GM19025 (cell line): ENCODE data around the gene OLFM4.

Experiments
- ATAC-seq: cut with Tn5 transposase; IDR thresholded peaks from one replicate; pipeline ENCODE4 v1.9.1; 2021; ENCODE audit warnings: mild to moderate bottlenecking, low read depth, moderate library complexity; ENCODE audit not compliant: unreplicated experiment

Gene OLFM4

DNA sequence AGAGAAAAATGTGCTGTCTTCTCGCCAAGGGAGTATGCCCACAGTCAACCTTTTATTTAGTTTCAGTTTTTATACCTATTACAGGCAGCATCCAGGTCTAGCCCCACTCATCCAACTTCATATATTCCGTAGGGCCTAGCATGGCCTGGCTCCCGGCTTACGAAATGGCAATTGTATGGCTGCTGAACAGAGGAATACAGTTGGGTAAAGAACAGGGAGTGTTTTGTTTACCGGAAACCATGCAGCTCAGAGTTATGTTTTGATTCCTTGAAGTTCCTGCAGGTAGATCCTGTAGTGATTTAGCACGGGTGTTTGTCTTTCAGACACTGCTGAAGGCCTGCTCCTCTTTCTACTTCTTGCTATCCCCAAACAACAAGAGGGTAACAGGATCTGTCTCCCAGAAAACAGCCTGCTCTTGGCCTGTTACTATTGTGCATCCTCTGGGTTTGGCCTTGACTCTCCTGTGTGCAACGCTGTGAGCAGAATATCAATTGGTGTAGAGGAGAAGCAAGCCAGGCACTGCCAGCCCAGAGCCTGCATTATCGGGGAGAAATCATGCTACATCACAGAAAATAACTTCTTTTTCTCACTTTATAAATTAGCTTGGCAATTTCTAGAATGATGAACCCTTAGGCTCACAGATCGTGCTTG lies 32.4 kb downstream of the OLFM4 start:
- no peak for ATAC-seq

- no peak for ATAC-seq
Measured at GRCh38 chr13:53064731-53065130, 36.1 kb downstream of the OLFM4 start.

DNA sequence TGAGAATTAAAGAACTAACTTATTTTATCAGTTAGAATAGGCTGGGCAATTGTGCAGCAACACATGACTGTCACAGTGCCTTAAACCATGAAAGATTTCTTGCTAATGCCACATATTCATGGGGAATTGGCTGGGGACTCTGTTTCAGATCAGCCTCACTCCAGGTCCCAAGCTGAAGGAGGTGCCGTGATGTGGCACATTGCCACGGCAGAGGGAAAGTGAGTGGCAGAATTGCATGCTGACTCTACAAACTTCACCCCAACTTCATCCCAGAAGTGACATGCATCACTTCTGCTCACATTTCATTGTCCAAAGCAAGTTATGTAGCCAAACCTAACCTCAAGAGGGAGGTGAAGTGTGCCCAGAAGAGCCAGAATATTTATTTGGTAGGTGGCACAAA lies 37.8 kb downstream of the OLFM4 start:
- ATAC-seq: no peak

DNA sequence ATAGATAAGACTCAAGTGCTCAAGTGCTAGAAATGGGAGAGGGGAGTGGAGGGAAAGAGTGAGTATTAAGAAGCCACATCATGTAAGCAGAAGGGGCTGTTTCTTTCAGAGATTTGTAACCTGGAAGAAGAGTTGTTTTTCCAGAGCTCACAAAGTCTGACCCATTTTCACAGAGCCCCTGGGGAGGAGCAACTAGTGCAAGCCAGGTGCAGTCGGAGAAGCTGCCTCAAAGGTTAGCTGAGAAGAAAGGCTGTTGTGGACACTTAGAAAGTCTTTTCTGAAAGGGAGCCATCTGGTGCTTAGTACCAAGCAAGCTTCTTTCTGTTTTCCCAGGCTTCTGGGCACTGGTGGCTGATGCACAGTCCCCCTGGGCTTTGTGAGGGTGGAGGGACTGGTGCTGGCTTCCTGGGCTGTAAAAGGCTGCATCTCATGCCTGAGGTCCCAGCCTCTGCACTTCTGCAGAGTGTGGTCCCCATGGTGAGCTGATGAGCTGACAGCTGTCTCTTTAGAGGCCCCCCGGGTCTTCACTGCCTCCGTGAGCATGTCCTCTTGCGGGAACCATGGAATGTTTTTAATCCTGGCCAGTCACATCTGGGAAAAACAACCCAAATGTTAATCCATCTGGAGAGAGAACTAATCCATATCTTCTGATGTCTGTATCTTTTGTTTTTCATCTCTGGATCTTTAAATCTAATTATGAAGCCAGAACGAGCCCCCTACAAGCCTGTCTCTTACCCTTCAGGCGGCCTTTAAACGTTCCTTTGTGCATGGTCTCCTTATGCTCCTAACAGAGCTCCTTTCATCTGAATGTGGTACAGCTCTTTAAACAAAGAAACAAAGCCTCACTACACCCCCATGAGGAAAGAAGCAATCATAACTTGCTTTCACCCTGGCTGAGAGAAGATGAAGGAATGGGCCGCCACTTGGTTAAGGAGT lies 40.2 kb downstream of the OLFM4 start:
- no peak for ATAC-seq

DNA sequence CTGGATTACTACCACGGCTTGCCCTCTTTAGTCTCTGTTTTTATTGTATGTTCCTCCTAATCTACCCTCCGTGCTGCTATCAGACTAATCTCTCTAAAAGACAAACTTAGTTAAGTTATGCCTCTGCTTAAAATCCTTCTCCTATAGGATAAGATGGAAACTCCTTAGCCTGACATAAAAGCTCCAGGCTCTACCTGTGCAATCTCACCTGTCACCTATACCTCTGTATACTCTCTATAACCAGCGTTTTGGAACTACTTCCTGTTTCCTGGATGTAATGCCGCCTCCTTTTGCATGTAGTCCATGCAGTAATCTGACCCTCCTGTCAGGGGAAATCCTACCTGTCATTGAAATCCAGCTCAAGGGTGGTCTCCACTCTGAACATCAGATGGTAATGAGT lies 41.2 kb downstream of the OLFM4 start:
- no peak for ATAC-seq

- ATAC-seq: no peak
Measured at GRCh38 chr13:53073711-53074110, 45.1 kb downstream of the OLFM4 start.

GRCh38 chr13:53074114-53074513 lies 45.5 kb downstream of the OLFM4 start:
- no peak for ATAC-seq

DNA sequence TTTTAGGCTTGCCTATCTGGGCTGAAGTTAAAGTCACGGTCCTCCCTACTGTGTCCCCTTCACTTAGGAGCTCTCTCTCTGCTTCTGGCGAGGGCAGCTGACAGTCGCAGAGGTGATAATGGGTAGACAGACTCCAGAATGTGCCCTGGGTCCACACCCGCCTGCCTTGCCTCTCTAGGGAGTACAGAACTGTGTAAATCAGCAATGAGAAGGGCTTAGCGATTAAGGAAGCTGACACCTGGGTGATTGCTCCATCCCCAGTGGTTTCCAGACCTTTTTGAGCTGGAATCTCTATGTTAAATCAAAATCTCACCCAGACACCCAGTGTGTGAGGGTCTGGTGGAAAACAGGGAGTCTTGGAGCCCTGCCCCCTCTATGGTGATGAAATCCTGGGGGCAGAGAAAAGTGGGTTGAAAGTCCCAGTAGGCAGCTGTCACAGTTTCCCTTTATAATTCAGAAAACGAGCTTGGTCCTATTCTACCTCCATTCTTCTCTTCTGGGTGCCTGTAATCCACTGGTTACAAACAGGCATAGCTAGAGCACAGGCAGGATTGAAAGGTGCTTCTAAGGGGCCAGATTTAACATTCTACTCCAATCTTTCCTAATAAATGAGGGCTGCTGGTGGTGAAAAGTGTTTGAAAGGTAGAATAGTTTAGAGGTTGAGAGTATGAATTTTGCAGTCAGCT lies 46.9 kb downstream of the OLFM4 start:
- no peak for ATAC-seq

GRCh38 chr13:53079691-53080090 lies 51.1 kb downstream of the OLFM4 start:
- no peak for ATAC-seq

DNA sequence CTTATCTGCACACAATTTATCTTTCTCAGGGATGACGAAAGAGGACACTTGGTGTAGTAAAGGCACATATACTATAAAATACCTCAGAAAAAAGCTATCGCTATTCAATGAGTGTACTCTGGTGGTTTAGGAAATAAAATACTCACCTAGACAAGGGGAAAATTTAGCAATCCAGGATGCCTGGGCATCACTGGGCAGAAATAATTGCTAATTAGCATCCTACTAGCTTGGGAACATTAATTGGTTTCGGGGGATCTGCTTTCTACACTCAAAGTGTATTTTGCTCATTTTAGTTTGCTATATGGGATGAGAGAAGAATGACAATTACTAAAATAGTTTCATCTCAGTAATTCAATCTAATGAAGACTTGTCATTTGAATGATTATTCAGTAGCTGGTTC lies 60.3 kb downstream of the OLFM4 start:
- ATAC-seq: no peak

GRCh38 chr13:53089951-53090350 lies 61.3 kb downstream of the OLFM4 start:
- no peak for ATAC-seq

DNA sequence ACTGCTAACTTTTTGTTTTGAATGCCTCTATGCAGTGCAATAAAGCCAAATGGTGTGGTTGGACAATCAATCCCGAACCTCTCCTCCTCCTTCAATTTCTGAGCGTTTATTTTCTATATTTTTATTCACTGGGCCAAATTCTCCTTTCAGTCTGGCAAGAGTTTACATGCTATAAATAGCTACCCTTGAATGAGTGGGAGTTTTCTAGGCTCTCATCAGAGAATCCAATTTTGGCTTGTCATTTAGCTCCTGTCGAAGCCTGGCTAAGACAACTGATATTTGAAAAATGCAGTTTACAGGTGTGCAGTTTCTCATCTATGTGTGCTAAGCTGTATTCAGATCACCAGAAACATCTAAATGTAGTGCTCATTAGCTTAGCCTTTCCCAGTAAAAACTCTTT lies 61.8 kb downstream of the OLFM4 start:
- no peak for ATAC-seq

- ATAC-seq: no peak
Measured at GRCh38 chr13:53092931-53093330, 64.3 kb downstream of the OLFM4 start.

DNA sequence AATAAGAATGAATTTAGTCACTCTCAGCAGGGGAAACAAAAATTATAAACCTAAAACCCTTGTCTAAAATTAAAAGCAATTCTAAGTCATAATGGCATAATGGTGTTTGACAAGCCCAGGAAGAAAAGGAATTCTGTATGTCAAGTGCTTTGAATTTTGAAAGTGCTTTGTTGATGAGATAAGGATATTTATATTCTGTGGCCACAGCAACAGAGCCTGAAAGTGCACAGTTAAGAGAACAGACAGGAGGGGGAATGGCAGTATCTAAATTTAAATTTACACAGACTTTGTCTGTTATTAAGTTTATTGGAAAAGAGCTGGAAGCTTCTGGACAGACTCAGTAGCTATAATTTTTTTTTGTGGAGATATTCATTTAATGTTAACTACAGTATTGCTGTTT lies 69.8 kb downstream of the OLFM4 start:
- ATAC-seq: no peak

DNA sequence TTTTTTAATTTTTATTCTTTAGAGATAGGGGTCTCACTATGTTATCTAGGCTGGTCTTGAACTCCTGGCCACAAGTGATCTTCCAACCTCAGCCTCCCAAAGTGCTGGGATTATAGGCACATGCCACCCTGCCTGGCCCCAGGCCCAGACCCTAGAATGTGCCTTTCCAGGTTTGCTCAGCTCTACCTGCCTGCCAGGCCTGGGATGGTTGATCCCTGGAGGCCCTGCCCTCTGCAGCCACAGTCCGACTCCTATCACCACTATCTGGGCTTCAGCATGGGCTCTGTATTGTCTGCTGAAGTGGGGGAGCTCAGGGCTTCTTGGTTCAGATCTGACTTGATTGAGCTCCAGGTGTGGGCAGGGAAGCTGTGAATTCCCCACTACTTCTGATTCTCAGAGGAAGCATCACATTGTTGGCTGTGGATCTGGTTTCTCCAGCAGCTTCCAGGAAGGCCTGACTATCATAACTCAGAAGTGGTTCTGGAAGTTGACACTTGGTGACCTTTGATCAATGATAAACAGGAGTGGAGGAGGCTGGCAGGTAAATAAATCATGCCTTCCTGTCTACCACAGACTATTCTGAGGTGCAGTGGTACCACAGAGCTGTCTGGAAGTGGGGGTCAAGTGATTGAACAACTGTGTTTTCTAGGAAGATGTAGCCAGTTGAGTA lies 71.9 kb downstream of the OLFM4 start:
- no peak for ATAC-seq
